Cardiac fibroblast (primary cell): Measurements from ENCODE around the gene ZNF134.

Experiments used
- DNase-seq, 2 donors: peaks; one replicate each; pipeline versions ENCODE4 v3.0.0 to v3.0.0-alpha.2; 2010; ENCODE audit warnings: low read depth in 2 of 2
- H3K4me3 ChIP-seq, 2 donors: replicated peaks in 1 of 2; 1 replicate in 1 of 2; 2 replicates in 1 of 2; pipeline ENCODE4 v1.5.1; 2011; ENCODE audit warnings: low read depth in 2 of 2, low read length in 2 of 2, mild to moderate bottlenecking in 2 of 2, moderate library complexity in 1 of 2
- TF ChIP-seq, protein P1 (sequence below): IDR thresholded peaks from one replicate; pipeline ENCODE4 v1.5.1; 2011; ENCODE audit warnings: low read depth, mild to moderate bottlenecking, low read length, inconsistent platforms

Gene ZNF134

DNA sequence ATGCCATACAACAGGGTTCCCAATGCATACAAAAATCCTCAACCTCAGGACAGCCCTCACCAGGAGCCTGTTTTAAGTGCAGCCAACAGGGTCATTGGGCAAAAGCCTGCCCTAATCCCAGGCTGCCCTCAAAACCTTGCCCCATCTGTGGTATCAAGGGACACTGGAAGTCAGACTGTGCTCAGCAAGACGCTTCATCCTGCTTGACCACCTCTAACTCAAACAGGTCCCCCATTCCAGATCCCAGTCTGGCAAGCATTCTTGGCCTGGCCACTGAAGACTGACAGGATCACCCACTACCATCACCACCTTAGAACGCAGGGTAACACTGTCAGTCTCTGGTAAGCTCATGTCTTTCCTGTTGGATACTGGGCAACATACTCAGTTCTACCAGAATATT, 39.6 kb downstream of the ZNF134 start:
- H3K4me3 ChIP-seq = no peak overlapping the region
- DNase-seq = no peak
- TF ChIP-seq, protein P1, sequence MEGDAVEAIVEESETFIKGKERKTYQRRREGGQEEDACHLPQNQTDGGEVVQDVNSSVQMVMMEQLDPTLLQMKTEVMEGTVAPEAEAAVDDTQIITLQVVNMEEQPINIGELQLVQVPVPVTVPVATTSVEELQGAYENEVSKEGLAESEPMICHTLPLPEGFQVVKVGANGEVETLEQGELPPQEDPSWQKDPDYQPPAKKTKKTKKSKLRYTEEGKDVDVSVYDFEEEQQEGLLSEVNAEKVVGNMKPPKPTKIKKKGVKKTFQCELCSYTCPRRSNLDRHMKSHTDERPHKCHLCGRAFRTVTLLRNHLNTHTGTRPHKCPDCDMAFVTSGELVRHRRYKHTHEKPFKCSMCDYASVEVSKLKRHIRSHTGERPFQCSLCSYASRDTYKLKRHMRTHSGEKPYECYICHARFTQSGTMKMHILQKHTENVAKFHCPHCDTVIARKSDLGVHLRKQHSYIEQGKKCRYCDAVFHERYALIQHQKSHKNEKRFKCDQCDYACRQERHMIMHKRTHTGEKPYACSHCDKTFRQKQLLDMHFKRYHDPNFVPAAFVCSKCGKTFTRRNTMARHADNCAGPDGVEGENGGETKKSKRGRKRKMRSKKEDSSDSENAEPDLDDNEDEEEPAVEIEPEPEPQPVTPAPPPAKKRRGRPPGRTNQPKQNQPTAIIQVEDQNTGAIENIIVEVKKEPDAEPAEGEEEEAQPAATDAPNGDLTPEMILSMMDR = no peak

DNA sequence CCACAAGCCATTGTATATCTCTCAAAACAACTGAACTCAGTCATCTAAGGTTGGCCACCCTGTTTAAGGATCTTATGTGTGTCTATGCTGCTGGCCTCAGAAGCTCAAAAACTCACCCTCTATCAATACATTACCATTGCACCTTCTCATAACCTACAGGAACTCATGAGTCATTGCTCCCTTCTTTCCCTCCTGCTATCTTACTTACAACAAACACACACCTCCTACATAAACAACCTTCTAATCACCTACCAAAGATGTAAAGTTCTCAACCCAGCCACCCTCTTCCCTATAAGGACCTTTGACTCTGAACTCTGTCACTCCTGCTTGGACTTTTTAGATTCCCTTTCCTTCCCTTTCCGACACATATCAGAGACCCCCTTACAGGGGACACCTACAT, 41.4 kb downstream of the ZNF134 start:
- TF ChIP-seq, protein P1 = no peak
- DNase-seq = no peak
- H3K4me3 ChIP-seq = no peak overlapping the region

DNA sequence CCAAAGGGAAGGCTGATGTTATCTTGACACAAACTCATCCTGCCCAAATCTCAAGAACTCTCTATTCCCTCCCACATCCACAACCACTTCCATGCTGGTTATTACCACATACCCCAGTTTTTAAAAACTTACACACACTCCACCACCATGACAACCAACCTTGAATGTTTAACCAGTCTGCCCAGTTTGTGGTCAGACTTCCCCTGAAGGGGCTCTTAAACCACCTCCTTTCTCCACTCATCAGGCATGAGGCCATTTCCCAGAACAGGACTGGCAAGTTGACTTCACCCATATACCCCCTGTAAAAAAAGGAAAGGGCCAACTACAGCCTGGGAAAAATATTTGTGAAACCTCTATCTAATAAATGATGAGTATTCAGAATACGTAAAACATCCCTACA, 42.3 kb downstream of the ZNF134 start:
- DNase-seq = no peak
- TF ChIP-seq, protein P1 = no peak
- H3K4me3 ChIP-seq = no peak overlapping the region

DNA sequence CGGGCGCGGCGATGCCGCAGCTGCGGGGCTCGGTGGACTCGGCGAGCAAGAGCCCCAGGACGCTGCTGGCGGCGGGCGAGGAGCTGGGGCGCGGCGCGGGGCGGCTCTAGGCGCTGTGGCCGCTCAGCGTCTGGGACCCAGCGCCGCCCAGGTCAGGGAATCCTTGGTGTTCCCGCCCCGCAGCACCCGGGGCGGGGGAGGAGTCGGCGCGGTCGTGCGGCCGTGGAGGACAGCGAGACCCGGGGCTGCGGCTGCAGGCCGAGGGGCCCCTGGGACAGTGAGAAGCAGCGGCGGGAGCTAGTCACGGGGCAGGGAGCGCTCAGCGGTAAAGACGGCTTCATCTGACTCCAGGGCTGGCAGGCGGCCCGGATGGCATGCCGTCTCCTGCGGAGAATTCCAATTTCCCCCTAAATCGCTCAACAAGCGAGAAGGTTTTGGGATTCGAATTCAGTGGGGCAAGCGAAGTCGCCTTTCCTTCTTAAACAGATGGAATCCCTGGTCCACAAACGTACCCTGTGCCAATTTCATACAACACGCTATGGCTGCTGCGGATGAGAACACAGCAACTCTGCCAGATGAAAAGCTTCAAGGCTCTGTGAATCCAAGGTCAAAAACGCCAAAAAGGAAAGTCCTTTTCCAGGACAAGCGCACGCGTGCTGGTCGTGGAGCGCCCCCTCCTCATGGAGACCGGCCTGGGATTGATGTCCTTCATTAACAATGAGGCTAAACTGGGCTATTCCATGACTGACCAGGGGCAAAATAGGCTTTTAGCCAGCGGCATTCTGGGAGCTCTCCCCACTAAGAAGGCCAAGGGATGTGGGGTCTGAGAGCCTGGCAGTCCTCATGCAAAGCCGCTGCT, 50.5 kb downstream of the ZNF134 start:
- peak; percentile 42 to 76 for DNase-seq
- peak overlapping the region; percentile 53 to 58 for H3K4me3 ChIP-seq

DNA sequence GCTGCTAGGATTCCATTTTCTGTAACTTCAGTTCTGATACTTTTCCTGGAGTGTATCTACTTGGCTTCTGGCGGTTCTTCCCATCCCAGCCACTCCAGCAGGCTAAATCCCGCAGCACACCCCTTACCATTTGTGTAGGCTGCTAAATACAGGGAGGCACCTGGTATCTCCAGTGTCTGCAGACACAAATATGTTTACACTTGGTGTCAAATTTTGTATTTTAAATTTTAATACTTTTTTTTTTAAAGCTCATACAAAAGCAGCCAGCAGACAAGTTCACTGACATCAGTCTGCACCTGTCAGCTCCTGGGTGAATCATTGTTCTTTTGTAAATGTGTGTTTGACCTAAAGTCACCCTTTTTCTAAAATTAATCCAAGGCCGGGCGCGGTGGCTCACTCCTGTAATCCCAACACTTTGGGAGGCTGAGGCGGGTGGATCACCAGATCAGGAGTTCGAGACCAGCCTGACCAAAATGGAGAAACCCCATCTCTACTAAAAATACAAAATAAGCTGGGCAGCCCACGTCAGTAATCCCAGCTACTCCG, 51.3 kb downstream of the ZNF134 start:
- TF ChIP-seq, protein P1 = no peak
- no peak for DNase-seq
- H3K4me3 ChIP-seq = no peak overlapping the region

More for the DNA sequence above, 50.5 kb downstream of the ZNF134 start:
- TF ChIP-seq, protein P1 = no peak

DNA sequence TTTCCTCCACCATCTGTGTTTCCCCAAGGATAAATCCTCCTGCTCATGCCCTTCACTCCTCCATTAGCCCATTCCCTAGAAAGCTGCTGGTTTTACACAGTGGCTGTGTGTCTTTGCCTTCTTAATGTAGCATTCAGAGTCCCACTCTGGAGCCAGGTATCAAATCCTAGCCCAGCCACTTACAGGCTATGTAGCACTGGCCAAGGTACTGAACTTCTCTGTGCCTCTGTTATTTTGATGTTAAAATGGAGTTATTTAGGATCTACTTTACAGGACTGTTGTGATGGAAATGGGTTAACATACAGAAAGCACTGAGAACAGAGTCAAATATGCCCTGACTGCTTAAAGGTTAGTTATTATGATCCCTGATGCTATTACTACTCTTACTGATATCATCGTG, 53.2 kb downstream of the ZNF134 start:
- no peak overlapping the region for H3K4me3 ChIP-seq
- no peak for DNase-seq
- TF ChIP-seq, protein P1 = no peak
